SK-N-MC (cell line): ENCODE measurements around the gene PDLIM7.
"Not testable (repeated sequence)": the region's sequence is repeated elsewhere in the genome, so short reads cannot be mapped to it uniquely, and the experiment has no call there.

Source experiments
- DNase-seq: peaks from one replicate; pipeline ENCODE4 v3.0.0-alpha.2; 2011; ENCODE audit warnings: low read depth, low spot score
- H3K27ac ChIP-seq: fragments of 200-600 bp; sonication (generic); 2 replicates; pipeline ENCODE4 v1.5.1; 2016; ENCODE audit warnings: mixed run types
- H3K36me3 ChIP-seq: fragments of 200-600 bp; sonication (generic); 2 replicates; pipeline ENCODE4 v1.6.1; 2017; ENCODE audit warnings: antibody characterized with exemption, low read length, mixed read lengths; ENCODE audit not compliant: insufficient read depth
- H3K4me3 ChIP-seq: fragments of 200-600 bp; sonication (generic); 2 replicates; pipeline ENCODE4 v1.5.1; 2016
- H3K9ac ChIP-seq: fragments of 200-600 bp; sonication (generic); 2 replicates; pipeline ENCODE4 v1.8.0; 2017; ENCODE audit warnings: mixed run types, mixed read lengths; ENCODE audit not compliant: insufficient read length
- H3K9me3 ChIP-seq: fragments of 200-600 bp; sonication (generic); 2 replicates; pipeline ENCODE4 v1.6.1; 2017; ENCODE audit warnings: low read depth, mild to moderate bottlenecking, antibody characterized with exemption, low read length, moderate library complexity, mixed read lengths
- EZH2 ChIP-seq: fragments of 200-600 bp; sonication (generic); IDR thresholded peaks from one replicate; pipeline ENCODE4 v1.6.1; 2017; ENCODE audit warnings: antibody characterized with exemption
- FOXP2 ChIP-seq: optimal IDR thresholded peaks from 2 replicates; pipeline ENCODE3; 2011; ENCODE audit warnings: mild to moderate bottlenecking, moderate library complexity; ENCODE audit not compliant: insufficient read depth; ENCODE audit errors: extremely low read length, control extremely low read depth
- POLR2AphosphoS5 ChIP-seq: IDR thresholded peaks from 2 replicates; pipeline ENCODE4 v1.6.1; 2012; ENCODE audit warnings: mild to moderate bottlenecking, low read depth, low read length, borderline replicate concordance

The PDLIM7 gene

DNA sequence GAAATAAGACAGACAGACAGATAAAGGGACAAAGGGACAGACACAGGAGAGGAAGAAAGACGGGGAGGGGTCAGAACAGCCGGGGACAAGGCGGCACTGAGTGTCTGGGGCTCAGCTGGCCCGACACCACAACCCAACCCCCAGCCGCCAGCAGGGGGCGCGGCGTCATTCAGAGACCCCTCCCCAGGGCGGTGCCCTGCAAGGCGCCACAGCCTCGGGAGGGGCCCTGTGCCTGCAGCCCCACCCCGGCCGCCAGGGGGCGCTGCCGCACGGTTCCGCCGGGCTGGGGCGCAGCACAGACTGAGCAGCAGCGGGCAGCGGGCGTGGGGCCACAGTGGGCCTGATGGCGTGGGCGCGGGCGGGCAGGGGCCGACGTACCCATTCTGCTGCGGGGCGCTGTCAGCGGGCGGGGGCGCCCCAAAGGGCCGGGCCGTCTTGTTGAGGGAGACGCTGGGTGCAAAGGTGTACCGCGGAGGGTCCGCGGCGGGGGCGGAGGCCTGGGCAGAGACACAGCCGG is 5.9 kb downstream of the PDLIM7 start:
- TF ChIP-seq FOXP2 (peak; percentile 66), EZH2 (no peak), POLR2AphosphoS5 (no peak; the same call in 1 of the 2 replicates)
- H3K36me3 ChIP-seq, result peaks cover 43% of the 10 kb centered on the region
- H3K9me3 ChIP-seq, result no peaks in the 10 kb centered on the region
- H3K4me3 ChIP-seq, result peak overlapping the region; percentile 74
- no peak for DNase-seq
- peak overlapping the region; percentile 91 for H3K27ac ChIP-seq
- peak overlapping the region; percentile 54 for H3K9ac ChIP-seq

DNA sequence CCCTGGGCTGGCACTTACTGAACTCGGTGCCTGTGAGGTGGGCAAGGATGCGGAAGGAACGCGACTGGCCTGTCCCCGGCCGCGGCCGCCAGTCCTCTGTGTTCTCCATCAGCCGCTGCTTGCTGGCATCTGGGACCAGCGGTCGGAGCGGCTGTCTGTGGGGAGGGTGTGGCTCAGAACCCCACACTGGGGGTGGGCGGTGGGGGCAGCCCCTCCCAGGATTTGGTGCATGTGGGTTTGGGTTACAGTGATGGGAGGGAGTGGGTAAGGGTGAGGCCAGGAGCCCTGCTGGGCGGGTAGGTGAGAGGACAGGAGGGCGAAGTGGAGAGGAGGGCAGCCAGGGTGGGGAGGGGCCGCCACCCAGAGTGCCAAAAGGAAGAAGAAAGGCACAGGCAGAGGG is 6.4 kb downstream of the PDLIM7 start:
- Histone ChIP-seq H3K4me3 (peak overlapping the region; percentile 74), H3K9ac (peak overlapping the region; percentile 54), H3K9me3 (no peaks in the 10 kb centered on the region), H3K36me3 (peaks cover 48% of the 10 kb centered on the region), H3K27ac (peak overlapping the region; percentile 91)
- DNase-seq, result no peak
- TF ChIP-seq POLR2AphosphoS5 (no peak), FOXP2 (no peak), EZH2 (no peak)

DNA sequence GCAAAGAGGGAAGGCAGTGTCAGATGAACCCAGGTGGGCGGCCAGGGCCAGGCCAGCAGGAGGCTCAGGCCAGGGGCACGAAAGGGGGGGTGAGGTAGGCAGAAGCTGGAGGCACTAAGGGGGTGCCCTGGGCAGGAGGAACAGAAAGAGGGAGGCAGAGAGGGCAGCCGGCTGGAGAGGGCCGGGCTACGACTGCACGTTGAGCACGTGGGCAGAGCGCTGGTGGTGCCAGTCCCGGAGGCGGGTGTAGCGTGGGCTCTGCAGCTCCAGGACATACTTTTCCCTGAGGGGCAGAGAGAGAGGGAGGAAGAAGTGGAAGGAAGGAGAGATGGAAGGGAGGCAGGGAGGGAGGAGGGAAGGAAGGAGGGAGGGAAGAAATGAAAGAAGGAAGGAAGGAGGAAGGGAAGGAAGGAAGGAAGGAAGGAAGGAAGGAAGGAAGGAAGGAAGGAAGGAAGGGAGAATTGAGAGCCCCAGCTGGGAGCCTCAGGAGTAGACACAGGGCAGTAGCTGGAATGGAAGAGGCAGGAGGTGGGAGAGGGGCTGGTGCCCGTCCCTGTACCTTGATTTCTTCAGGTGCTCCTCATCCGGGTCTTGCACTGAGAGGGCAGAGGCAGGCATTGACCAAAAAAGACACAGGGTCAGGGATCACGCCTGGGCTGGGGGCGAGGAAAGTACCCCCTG is 7.0 kb downstream of the PDLIM7 start:
- Histone ChIP-seq H3K36me3 (peaks cover 47% of the 10 kb centered on the region), H3K4me3 (peak overlapping the region; percentile 74)

DNA sequence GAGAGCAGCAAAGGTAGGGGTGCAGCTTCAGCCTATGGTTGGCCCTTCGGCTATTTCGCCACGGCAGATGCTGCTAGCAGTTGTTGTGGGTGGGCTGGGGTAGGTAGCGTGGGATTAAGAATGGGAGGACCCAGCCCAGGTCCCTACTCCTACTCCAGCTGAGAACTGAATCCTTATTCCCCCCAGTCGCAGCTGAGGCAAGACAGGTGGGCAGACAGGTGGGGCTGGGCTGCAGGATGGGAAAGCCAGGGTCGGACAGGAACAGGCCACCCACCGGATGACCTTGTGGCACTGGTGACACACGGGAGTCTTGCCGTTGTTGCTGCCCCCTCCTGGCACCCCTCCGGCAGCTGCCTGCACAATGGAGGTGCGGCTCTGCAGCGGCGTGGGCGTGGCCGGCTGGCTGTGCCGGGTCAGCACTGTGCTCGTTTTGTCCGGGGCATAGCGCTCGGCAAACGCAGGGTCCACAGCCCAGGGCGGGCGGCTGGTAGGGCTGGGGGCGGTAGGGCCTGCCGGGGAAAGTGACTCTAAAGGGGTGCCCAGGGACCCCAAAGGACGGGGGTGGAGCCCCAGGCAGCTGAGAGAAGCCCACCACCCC is 8.2 kb downstream of the PDLIM7 start:
- peaks cover 45% of the 10 kb centered on the region for H3K36me3 ChIP-seq
- no peak overlapping the region; the same call in 1 of the 2 replicates for H3K4me3 ChIP-seq
- DNase-seq, result no peak
- H3K9me3 ChIP-seq, result no peaks in the 10 kb centered on the region
- TF ChIP-seq EZH2 (no peak), POLR2AphosphoS5 (no peak), FOXP2 (no peak)
- no peak overlapping the region for H3K9ac ChIP-seq
- no peak overlapping the region for H3K27ac ChIP-seq

More for the DNA sequence above, 7.0 kb downstream of the PDLIM7 start:
- peak overlapping the region; percentile 57 for H3K9ac ChIP-seq
- H3K9me3 ChIP-seq, result no peaks in the 10 kb centered on the region
- peak; percentile 53 for DNase-seq
- peak overlapping the region; percentile 91 for H3K27ac ChIP-seq
- TF ChIP-seq POLR2AphosphoS5 (peak; percentile 22; the same call in 1 of the 2 replicates), FOXP2 (no peak), EZH2 (no peak)

DNA sequence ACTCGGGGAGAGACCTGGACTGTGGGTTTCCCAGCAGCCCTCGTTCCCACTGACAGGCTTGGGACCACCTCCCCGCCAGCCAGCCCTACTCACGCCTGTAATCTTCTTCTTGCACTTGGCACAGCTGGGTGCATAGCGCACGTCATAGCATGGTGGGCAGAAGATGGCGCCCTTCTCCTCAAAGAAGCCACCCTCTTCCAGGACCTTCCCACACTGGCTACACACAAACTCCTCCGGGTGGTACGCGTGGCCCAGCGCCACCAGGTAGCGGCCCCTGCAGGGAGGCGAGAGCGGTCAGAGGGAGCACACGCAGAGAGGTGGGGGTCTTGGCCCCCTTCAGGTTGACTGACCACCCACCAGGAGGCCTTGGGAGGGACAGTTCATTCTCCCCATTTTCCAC is 9.4 kb downstream of the PDLIM7 start:
- Histone ChIP-seq H3K9me3 (no peaks in the 10 kb centered on the region), H3K4me3 (no peak overlapping the region), H3K9ac (no peak overlapping the region), H3K27ac (no peak overlapping the region), H3K36me3 (peaks cover 45% of the 10 kb centered on the region)
- no peak for DNase-seq
- TF ChIP-seq FOXP2, result no peak
- no peak for TF ChIP-seq POLR2AphosphoS5
- TF ChIP-seq EZH2, result no peak

DNA sequence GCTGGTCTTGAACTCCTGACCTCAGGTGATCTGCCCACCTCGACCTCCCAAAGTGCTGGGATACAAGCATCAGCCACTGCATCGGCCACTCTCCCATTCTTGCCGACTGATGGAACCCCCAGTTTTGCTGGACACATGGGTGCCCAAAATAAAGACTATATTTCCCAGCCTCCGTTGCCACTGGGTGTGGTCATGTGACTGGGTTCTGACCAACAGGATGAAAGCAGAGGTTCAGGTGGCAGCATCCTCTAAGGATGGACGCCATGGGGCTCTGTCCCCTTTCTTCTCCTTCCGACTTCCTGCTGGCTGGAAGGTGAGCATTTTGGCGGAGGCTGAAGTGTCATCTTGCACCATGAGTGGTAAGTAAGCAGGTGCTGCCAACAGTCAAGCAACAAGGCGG is 10.3 kb downstream of the PDLIM7 start:
- Histone ChIP-seq H3K4me3 (no peak overlapping the region), H3K36me3 (peaks cover 38% of the 10 kb centered on the region), H3K27ac (no peak overlapping the region), H3K9ac (no peak overlapping the region), H3K9me3 (no peaks in the 10 kb centered on the region)
- no peak for TF ChIP-seq POLR2AphosphoS5
- no peak for TF ChIP-seq EZH2
- no peak for TF ChIP-seq FOXP2
- DNase-seq, result no peak

DNA sequence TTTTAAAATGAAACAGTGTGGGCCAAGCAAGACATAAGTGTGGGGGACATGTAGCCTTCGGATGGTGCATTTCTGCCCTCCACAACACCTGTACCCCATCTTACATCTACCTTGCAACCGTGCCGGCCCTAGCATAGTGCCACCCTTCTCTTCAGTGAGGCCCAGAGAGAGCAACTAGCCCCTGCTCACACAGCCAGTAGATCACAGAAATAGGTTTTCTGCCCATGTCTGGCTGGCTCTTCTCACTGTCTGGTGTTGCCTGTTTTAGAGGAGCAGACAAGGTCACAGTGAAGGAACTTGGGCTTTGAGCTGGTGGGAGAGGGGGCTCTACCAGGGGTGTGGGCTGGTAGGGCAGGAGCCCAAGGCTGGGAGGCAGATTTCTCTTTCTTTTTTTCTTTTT is 11.1 kb downstream of the PDLIM7 start:
- H3K9me3 ChIP-seq, result no peaks in the 10 kb centered on the region
- H3K4me3 ChIP-seq, result no peak overlapping the region
- no peak for DNase-seq
- TF ChIP-seq POLR2AphosphoS5 (no peak), FOXP2 (no peak), EZH2 (no peak)
- peaks cover 36% of the 10 kb centered on the region for H3K36me3 ChIP-seq
- no peak overlapping the region for H3K27ac ChIP-seq
- H3K9ac ChIP-seq, result no peak overlapping the region

DNA sequence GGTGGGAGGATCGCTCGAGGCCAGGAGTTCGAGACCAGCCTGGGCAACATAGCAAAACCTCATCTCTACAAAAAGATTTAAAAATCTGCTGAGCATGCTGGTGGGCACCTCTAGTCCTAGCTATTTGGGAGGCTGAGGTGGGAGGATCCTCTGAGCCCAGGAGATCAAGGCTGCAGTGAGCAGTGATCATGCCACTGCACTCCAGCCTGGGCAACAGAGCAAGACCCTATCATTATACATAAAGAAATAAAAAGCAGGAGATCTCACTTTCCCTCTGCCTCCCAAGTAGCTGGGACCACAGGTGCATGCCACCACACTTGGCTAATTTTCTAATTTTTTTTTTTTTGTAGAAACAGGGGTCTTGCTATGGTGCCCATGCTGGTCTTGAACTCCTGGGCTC is 11.7 kb downstream of the PDLIM7 start:
- H3K9me3 ChIP-seq, H3K9ac ChIP-seq, H3K4me3 ChIP-seq, H3K27ac ChIP-seq, DNase-seq: not testable (repeated sequence)
- H3K36me3 ChIP-seq, result peaks cover 36% of the 10 kb centered on the region
